Measurements from ENCODE around the gene LUZP2. TPM values are rescaled to one million over a fixed set of nuclear protein-coding genes. Genes with fewer than 3 reads are reported as not detected.

The LUZP2 gene
- total and polyA plus RNA-seq, 2 of the 8 experiments (the other 6 are each of a cell fraction or from before 2014, with no cell fraction given), result 0.79 to 1.5 TPM

- Histone ChIP-seq H2AK5ac (ENCODE audit: low read depth, low read length) (no peak overlapping the region), H2BK5ac (ENCODE audit: low read depth, low read length) (no peak overlapping the region), H3K14ac (ENCODE audit: insufficient read length) (no peak overlapping the region), H3K4me1 (replicated peaks in 1 of 4; ENCODE audit: control insufficient read depth in 3 of 4, insufficient read depth in 4 of 4, low read length in 3 of 4) (peaks cover 0 to 7% (median 0%) of the 10 kb centered on the region in 4 experiments; a peak in 2 of 7 replicates), H3K79me1 (ENCODE audit: low read depth, low read length) (no peaks in the 10 kb centered on the region), H3K27me3 (replicated peaks in 1 of 4; ENCODE audit: control insufficient read depth in 3 of 4, extremely low read depth in 1 of 4, insufficient read depth in 3 of 4, low read length in 3 of 4) (no peaks in the 10 kb centered on the region), H2BK120ac (replicated peaks; ENCODE audit: low read depth, low read length) (no peak overlapping the region), H3K56ac (replicated peaks; ENCODE audit: insufficient read length, low read depth, low read length) (no peak overlapping the region), H3K18ac (ENCODE audit: extremely low read depth, low read length) (no peak overlapping the region), H2BK12ac (ENCODE audit: low read depth, low read length) (no peak overlapping the region), H3K79me2 (ENCODE audit: control insufficient read depth in 1 of 2, insufficient read depth in 2 of 2, low read length in 2 of 2) (no peaks in the 10 kb centered on the region), H4K91ac (replicated peaks; ENCODE audit: insufficient read length, low read length) (no peak overlapping the region), H4K20me1 (replicated peaks in 1 of 2; ENCODE audit: control insufficient read depth in 1 of 2, insufficient read depth in 2 of 2, low read length in 2 of 2) (no peaks in the 10 kb centered on the region), H2BK15ac (ENCODE audit: low read length) (no peak overlapping the region), H3K27ac (ENCODE audit: low read depth, low read length) (no peak overlapping the region), H3K36me3 (ENCODE audit: control insufficient read depth in 2 of 4, insufficient read depth in 4 of 4, low read length in 3 of 4) (no peaks in the 10 kb centered on the region), H3K4me2 (ENCODE audit: insufficient read depth in 1 of 2, low read depth in 2 of 2, low read length in 2 of 2) (no peak overlapping the region), H3K23me2 (ENCODE audit: low read depth, low read length) (no peaks in the 10 kb centered on the region), H3K4ac (replicated peaks; ENCODE audit: insufficient read length, low read depth, low read length) (no peak overlapping the region), H3K9ac (replicated peaks in 1 of 4; ENCODE audit: extremely low read depth in 1 of 4, low read depth in 3 of 4, low read length in 3 of 4) (no peak overlapping the region), H3K23ac (ENCODE audit: insufficient read length) (no peak overlapping the region), H2BK20ac (ENCODE audit: low read length) (no peak overlapping the region), H2AFZ (ENCODE audit: low read length) (no peak overlapping the region), H3K9me3 (ENCODE audit: insufficient read depth in 2 of 2, low read depth in 1 of 2, low read length in 1 of 2) (no peaks in the 10 kb centered on the region), H4K5ac (ENCODE audit: insufficient read length, low read depth, low read length) (no peak overlapping the region), H3K4me3 (ENCODE audit: extremely low read depth in 1 of 4, insufficient read depth in 2 of 4, low read depth in 3 of 4, low read length in 4 of 4) (no peak overlapping the region), H4K8ac (ENCODE audit: extremely low read depth, insufficient read depth, low read length) (no peak overlapping the region)
- ChIA-PET POLR2A (ENCODE audit: partially characterized antibody) (no interaction called here), CTCF (ENCODE audit: partially characterized antibody) (no interaction called here)
- FAIRE-seq (no peak), DNase-seq (ENCODE audit: low read depth in 1 of 2, low spot score in 2 of 2) (no peak)
- TF ChIP-seq SAP30 (IDR thresholded peaks at IDR 0.05; ENCODE audit: insufficient read depth, insufficient replicate concordance, low read length) (no peak), RBBP5 (IDR thresholded peaks at IDR 0.05; ENCODE audit: borderline replicate concordance, low read depth, low read length) (no peak), YY1 (IDR thresholded peaks at IDR 0.05; ENCODE audit: low read depth, low read length) (no peak), SP4 (IDR thresholded peaks at IDR 0.05; ENCODE audit: low read length) (no peak), ATF3 (IDR thresholded peaks at IDR 0.05; ENCODE audit: insufficient read depth, low read depth, low read length) (no peak), CBX8 (IDR thresholded peaks at IDR 0.05; ENCODE audit: borderline replicate concordance, low read depth, low read length) (no peak), SIRT6 (IDR thresholded peaks at IDR 0.05; ENCODE audit: low read length) (no peak)
- 96% methylated on average over 4 of the region's 4 CpGs; no CpG with 5 or more reads in 1 of the 2 experiments for WGBS, 2 experiments (ENCODE audit: extremely low coverage in 1 of 2, insufficient coverage in 1 of 2, insufficient read length in 1 of 2, insufficient replicate concordance in 2 of 2, low coverage in 1 of 2, low lambda C conversion rate in 2 of 2, missing lambda C conversion rate in 1 of 2)
Observed at GRCh38 chr11:24634606-24635160, 137.8 kb downstream of the LUZP2 start.

Measured in H1 (cell line).